ENCODE data around the gene TOMM7.
"Not testable (repeated sequence)": the region's sequence is repeated elsewhere in the genome, so short reads cannot be mapped to it uniquely, and the experiment has no call there.

The TOMM7 gene

DNA sequence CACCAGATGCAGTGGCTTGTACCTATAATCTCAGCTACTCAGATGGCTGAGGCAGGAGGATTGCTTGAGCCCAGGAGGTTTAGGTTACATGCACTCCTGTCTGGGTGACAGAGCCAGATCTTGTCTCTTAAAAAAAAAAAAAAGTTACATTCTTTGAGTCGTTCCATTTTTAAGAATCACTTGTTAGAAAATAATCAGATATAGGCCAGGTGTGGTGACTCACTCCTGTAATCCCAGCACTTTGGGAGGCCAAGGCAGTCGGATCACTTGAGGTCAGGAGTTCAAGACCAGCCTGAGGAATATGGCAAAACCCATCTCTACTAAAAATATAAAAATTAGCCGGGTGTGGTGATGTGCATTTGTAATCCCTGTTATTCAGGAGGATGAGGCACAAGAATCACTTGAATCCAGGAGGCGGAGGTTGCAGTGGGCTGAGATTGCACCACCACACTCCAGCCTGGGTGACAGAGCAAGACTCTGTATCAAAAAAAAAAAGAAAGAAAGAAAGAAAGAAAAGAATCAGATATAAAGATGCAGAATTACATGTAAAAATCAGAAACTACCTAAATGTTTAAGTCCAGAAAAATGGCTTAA lies 42.8 kb downstream of the TOMM7 start:
- not testable (repeated sequence) for DNase-seq

DNA sequence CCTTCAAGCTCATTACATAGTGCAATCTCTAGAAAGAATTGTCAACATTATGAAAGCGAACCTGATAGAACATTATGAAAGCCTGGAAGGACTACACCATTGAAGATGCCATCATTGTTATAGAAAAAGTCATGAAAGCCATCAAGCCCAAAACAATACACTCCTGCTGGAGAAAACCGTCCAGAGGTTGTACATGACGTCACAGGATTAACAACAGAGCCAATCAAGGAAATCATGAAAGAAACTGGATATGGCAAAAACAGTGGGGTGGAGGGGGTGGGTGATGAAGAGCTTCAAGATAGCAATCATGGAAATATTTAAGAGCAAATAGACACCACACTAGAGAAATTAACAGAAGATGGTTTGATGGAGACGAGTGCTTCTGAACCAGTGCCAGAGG lies 45.7 kb downstream of the TOMM7 start:
- no peak for DNase-seq

DNA sequence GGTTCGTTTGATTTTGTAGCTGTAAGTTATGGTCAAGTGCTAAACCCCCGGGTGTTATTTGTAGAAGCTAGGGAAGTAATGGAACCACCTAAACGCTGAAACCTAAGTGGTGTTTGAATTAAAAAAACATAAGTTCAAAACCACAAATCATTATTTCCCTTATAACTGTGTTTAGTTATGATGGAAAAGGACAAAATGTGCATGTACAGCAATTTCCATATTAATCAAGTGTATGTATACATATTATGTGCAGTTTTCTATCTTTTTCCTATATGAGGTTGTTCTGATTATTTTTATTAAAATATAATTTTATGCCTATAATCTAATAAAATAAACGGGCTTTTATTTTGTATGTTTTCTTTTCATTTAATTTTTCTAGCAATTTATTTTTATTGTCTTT lies 49.8 kb downstream of the TOMM7 start:
- DNase-seq, result no peak

DNA sequence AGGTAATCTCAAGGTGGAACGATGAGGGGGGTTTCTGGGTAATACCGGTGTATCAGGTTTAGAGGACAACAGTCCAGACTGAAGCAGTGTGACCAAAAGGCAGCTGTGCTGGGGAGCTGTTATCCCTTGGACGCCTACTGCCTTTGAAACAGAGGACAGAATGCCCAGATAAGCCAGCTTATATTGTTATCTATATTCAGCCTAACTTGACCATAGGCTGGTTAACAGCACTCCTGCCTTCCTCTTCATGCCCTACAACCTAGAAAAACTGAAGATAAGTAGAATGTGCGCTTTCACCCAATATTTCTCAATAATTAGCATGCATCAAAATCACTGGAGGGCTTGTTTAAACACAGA lies 50.8 kb downstream of the TOMM7 start:
- DNase-seq, result no peak

DNA sequence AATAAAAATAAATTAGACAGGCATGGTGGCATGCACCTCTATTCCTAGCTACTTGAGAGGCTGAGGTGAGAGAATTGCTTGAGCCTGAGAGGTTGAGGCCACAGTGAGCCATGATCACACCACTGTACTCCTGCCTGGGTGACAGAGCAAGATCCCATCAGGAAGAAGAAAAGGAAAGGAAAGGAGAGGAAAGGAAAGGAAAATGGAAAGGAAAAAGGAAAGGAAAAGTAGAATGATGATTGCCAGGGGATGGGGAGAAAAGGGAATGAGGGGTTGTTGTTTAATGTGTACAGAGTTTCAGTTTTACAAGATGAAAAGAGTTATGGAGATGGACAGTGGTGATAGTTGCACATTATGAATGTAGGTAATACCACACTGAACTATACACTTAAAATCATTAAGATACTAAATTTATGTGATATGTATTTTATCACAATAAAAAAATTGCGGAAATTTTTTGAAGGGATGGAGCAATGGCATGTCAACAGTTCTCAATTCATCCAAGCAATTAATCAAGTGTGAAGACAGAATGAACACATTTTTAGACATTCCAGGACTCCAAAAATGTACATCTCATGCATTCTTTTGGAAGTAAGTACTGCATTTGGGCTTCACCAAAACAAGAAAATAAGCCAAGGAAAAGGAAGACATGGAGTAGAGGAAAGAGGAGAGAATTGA lies 51.3 kb downstream of the TOMM7 start:
- DNase-seq, result no peak

DNA sequence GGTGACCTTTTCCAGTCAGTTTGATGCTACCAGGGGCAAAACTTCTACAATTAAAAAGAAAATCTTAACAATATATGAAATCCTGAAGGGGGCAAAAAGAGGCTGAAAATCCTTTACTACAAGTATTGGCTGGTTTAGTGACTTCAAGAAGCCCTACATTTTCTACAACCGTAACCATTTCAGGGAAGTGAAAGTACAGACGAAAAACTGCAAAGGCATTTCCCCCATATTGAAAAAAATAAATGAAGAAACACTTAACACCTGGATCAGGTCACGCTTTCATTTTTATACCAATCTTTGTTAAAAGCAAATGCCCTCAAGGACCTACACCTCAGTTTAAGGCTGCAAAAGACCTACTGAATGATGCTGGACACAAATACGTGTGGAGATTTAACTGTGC lies 57.0 kb downstream of the TOMM7 start:
- no peak for DNase-seq

Measured in NCI-H510A treated with DMSO at 0.1 percent for 48 hours (cell line).